SK-MEL-5 (cell line): ENCODE results near the gene GRM5. TPM values are rescaled to one million over a fixed set of nuclear protein-coding genes. Genes with fewer than 3 reads are reported as not detected.
"Not testable (repeated sequence)": the region's sequence is repeated elsewhere in the genome, so short reads cannot be mapped to it uniquely, and the experiment has no call there.

Source experiments
- DNase-seq: peaks from one replicate; pipeline ENCODE4 v3.0.0-alpha.2; 2016; ENCODE audit warnings: low read depth, low spot score
- in situ Hi-C: cut with HindIII; loops from 2 replicates; pipeline ENCODE4 v1.10.0; 2016; ENCODE audit warnings: low sequenced_read_pairs, high pct_unique_total_duplicates, low pct_unique_long_range_greater_than_20kb
- polyA plus RNA-seq, 2 experiments: library from polyadenylated mRNA; depleted of rRNA; stranded (reverse); fragments of >200 nt; gene quantifications; 2 replicates each; pipeline ENCODE4 v1.2.3, GENCODE V29; 2015
- total RNA-seq: library from RNA; depleted of rRNA; stranded (reverse); fragments of >200 nt; shearing (Covaris generic); gene quantifications from 2 replicates; pipeline ENCODE4 v1.2.3, GENCODE V29; 2014; rRNA removed

GRM5 gene
- total RNA-seq = 0.05 TPM in 2 replicates
- polyA plus RNA-seq (2015; cell fraction: cytosol; rRNA removed) = 0.02 TPM in 1 of 2 replicates, not detected in the other
- 0.09 TPM in 1 of 2 replicates, not detected in the other for polyA plus RNA-seq (2015; cell fraction: nucleus; rRNA removed)

DNA sequence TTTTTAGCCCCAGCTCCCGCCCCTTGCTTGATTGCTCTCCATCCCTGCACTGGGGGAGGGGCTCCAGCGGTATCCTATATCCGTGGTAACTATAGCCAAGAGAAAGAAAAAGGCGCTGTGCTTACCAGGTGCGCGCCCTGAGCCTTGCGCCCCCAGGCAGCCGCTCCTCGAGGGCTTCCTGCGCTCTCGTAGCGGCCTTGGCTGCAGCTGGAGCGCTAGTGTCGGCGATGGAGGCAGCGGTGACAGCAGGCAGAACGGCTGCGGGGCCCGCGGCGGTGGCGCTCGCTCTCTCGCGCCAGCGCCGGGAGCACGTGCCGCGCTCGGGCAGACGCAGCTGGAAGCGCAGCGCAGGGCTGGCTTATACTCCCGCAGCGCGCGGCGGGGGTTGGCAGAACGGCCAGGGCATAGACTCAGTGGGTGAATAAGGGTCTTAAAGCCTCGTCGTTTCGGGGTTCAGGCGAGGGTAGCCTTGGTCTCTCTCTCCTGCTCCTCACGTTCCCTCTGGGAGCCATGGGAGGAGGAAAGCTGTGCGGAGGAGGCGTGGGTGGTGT lies at the start of gene GRM5:
Gene GRM5, minus strand, starts transcription at position 332 of the 551 bp plus-strand sequence. CDS start 18,110 bp downstream, outside the sequence.
- DNase-seq, in situ Hi-C loops: not testable (repeated sequence)

DNA sequence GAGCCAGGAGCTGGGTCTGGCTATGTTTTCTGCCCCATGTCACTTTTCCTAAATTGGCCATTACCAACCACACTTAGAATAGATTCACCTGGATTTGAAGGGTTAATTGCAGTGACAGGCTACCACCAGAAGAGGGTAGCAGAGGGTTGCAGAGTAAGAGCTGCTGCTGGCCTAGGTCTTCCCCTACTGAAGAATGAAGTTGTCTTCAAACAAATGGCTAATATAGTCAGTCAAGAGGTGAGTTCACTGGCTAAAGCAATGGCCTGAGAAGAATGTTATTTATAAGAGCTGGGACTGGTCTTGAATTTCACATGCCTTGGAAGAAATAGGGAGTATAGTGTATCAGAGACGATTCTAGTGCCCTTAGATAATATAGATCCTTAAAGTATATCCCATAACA lies 32.2 kb upstream of the GRM5 start:
- DNase-seq = peak; percentile 70
- in situ Hi-C loops = not testable (repeated sequence)

DNA sequence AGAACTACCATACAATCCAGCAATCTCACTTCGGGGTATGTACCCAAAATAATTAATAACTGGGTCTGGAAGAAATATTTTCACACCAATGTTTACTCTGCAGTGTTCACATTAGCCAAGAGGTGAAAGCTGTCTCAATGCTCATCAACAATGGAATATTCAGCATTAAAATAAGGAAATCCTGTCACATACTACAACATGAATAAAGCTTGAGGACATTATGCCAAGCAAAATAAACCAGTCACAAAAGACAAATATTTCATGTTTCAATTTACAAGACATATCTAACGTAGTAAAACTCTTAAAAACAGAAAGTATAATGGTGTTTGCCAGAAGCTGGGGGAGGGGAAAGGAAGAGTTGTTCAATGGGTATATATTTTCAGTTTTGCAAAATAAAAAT lies 28.0 kb upstream of the GRM5 start:
- in situ Hi-C loops = not testable (repeated sequence)

DNA sequence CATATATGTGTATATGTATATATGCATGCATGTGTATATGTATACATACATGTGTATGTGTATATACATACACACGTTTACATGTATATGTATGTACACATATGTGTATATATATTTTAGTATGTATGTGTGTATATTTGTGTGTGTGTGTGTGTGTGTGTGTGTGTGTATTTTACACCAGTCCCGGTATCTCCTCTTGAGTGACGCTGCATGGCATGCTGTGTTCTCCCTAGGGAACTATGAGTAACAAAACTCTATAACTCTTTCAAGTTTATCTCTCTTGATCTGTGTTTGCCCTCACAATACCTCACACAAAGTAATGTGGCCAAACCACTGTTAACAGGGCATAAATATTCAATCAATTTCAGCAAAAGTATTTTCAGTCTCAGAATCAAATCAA lies 19.2 kb upstream of the GRM5 start:
- DNase-seq, in situ Hi-C loops: not testable (repeated sequence)

More for the DNA sequence above, 28.0 kb upstream of the GRM5 start:
- not testable (repeated sequence) for DNase-seq

DNA sequence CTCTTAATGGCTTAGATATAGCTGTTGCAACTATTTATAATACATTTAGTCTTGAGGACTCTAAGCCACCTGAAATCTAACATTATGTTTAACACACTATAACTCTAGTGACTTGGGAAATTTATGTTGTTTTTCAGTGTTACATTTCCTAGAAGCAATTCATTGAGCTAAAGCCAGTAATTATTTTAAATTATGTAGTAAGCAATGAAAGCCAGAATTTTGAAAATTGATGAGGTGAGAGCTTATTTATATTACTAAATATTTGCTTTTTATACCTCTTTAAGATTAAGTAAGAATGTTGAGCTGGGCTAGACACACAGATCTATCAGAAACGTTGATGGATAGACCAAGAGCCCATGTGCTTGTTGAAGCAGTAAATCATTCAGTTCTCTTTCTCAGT lies 5.1 kb upstream of the GRM5 start:
- in situ Hi-C loops, DNase-seq: not testable (repeated sequence)

DNA sequence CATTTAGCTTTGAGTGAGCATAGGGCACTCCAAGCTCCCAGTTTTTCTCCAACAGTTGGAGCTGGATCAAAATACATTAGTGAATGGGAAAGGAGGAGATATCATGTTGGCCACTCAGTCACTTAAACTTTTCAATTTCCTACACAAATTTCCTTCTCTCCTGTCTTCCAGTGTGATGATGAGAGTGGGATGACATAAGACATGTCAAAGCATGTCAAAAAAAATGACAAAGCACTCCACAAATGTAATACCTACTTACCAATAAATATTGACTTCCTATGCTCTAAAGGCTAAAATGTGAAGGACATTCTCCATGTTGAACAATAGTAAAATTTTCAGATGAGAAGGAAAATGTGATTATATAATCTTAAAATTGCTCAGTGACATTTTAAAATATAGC lies 1.5 kb upstream of the GRM5 start:
- DNase-seq = no peak
- in situ Hi-C loops = no loop called here

DNA sequence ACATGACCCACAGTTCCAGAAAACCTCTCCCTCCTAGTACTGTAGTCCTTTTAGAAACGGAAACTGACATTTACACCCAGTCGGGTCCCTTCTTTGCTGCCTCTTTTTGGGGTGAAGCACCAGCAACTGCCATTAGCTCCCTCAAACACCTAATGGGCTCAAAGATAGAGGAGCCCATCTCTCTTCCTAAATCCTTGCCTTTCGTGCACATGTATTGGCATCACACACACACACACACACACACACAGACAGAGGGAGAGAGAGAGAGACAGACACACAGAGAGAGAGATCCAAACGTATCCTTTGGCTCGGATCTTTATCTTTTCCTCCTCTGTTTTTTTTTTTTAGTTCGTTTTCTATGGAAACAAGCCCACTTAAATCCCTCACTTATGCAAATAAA lies 716 bp downstream of the GRM5 start:
- DNase-seq = no peak
- in situ Hi-C loops = no loop called here

DNA sequence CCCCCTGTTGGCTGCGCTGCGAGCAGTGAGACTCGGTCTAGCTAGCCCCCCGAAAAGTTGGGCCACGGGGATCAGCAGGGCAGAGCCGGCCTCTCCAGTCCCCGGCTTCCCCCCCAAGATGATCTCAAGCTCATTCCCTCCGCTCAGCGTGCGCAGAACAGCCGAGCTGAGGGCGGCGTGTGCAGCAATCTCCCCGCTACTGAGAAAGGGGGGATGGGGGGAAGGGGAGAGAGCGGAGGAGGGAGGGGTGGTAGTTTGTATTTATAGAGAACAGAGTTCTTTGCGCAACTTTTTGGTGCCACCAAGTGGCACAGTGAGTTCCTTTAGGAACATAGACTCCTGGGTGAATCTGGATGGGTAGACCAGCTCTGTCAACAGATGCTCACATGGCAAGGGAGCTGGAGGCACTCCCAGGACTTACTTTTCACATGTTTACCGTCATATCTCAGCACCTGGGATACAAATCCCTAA lies 2.3 kb downstream of the GRM5 start:
- in situ Hi-C loops = not testable (repeated sequence)
- peak; percentile 7 for DNase-seq

DNA sequence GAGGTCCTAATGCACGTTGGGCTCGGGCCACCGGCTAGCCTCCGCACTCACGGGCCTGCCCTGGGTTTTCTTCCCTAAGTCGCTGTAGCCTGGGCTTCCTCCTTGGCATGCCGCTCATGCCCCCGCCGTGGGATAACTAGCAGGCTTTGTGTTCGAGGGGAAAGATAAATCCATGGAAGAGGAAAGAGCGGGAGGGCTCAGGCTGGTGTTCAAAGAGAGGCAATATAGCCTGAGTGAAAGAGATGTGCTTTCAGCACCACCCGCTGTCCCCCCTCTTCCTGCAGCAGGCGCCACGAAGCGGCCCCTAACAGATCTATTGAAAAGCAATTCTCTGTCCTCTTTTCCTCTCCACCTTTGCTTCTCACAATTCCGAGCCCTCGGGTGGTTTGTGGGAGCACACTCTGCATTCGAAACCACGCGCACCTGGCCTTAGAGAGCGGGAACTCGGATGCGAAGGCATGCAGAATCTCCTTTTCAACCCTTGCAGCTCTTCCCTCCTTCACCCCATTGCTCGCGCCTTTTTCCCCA lies 2.9 kb downstream of the GRM5 start:
- DNase-seq, in situ Hi-C loops: not testable (repeated sequence)

DNA sequence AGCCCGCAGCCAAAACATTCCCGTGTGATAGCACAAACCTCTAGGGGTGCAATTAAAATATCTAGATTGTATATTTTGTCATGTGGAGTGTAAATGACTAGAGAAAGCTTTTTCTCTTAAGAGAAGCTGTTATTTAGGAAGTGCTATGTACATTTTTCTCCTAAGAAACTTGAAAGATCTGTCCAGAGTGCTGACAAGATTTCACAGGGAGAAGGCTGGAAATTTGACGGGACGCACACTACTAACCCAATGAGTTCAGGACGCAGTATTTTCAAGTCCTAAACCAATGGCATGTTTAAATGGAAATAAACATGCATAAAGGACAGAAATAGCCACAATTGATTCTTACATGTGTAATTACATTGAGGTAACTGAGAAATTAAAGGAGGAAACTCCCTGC lies 3.9 kb downstream of the GRM5 start:
- in situ Hi-C loops = not testable (repeated sequence)
- peak; percentile 1 for DNase-seq

DNA sequence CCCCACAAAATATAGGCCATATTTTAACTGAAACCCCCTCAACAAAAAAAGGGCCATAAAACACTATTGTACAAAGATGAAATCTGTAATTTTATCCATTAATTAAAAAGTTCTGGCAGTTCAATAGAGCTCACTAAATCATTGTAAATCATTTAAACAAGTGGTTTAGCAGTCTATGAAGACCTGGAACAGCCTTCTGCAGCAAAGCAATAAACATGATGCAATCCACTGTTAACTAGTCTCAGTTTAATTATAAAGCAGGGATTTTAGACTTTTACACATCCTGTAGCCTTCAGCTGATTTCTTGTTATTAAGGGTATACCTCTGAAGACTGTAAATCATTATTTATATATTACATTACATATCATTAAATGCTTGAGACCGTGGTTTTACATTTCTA lies 8.4 kb downstream of the GRM5 start:
- DNase-seq, in situ Hi-C loops: not testable (repeated sequence)

DNA sequence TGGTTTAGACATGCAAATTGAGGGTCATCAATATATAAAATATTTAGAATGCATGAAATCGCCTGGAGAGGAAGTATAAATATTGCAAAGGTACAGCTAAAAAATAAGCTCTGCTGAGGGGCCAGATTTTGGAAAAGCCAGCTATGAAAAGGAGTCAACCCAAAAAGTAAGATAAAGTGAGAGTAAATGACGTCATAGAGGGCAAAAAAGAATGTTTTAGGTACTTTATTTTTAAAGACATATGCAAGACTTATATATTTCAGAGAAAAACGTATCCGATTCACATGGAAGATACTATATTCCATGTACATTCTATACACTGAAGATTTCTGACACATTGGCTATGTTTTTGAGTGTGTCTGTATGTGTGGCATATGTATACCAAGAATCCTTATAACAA lies 13.6 kb downstream of the GRM5 start:
- no peak for DNase-seq
- in situ Hi-C loops = no loop called here

DNA sequence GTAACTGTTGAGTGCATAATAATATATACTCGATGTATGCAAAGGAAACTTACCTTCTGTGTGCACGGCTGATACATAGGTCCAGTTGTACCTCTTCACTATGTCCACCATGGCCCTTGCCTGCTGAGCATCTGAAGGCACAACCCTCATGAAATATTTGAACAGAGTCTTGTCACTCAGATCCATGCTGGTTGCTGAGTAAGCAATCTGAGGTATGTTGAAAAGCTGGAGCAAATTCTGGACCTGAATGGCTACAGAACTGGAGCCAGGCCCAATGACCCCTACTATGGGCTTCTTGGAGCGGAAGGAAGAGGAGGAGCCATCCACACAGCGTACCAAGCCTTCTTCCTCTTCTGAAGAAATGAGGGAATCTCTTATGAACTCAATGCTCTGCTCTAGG lies 18.6 kb downstream of the GRM5 start:
- DNase-seq, in situ Hi-C loops: not testable (repeated sequence)

DNA sequence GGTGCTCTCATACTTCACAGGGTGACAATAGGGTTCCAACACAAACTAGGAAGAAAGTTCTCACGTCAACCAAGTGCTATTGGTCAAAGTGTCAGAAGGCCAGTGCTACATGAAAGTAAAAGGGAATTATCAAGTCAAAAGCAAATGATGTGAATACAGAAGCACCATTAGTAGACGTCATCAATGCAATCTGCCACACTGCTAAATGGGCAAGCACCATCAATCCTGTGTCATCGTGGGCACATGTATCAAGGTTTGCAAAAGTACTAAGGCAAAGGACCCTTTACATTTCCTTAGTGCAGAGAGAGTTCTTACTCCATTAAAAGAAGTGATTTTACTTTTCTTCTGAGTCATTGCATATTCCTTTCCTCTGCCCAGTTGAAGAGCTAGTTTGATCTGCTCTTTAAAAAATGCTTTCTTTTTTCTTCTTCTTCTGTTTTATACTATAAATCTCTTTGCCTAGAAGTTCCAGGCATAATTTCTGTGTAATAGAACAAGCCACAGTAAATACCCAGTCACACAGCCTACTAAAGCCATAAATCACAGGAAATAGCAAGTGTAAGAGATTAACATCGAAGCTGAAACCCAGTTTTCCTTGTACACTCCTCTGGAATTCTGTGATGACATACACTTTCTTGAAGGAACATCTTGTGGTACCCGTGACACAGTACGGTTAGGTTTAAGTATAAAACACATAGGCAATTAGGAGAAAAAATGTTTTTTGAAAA lies 21.8 kb downstream of the GRM5 start:
- DNase-seq, in situ Hi-C loops: not testable (repeated sequence)

DNA sequence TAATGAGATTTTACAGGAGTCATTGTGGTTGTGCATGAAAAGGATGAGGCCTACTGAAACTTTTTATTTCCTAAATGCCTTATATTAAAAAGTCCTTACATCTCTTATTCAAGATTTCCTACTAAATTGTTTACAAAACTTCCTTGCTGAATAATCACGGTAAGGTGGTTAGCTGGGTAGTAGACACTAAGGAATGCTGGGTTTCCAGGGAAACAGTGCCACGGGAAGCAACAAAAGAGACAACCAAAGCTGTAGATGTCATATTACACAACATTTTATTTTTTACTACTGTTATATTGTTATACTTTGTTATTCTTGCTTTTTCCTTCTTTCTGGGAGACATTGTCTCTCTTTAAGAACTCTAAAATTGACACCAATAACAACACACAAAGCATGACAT lies 36.1 kb downstream of the GRM5 start:
- in situ Hi-C loops, DNase-seq: not testable (repeated sequence)

DNA sequence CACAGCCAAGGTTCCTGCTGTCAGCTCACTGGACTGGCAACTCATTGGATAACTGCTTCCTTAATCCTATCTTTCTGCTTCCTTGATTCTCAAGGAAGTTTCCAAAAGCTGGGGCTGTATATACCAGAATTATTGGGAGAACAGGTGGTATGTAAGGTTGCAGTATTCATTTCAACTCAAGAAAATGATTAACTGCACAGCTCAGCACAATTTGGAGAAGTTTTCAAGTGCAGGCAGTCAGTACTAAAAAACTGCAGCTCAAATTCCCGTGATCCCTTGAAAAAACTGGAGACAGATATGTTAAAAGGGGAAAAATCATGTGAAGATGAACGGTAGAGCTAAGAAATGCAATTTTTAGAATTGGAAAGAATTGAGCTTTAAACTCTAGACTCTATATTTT lies 44.4 kb downstream of the GRM5 start:
- DNase-seq = no peak

DNA sequence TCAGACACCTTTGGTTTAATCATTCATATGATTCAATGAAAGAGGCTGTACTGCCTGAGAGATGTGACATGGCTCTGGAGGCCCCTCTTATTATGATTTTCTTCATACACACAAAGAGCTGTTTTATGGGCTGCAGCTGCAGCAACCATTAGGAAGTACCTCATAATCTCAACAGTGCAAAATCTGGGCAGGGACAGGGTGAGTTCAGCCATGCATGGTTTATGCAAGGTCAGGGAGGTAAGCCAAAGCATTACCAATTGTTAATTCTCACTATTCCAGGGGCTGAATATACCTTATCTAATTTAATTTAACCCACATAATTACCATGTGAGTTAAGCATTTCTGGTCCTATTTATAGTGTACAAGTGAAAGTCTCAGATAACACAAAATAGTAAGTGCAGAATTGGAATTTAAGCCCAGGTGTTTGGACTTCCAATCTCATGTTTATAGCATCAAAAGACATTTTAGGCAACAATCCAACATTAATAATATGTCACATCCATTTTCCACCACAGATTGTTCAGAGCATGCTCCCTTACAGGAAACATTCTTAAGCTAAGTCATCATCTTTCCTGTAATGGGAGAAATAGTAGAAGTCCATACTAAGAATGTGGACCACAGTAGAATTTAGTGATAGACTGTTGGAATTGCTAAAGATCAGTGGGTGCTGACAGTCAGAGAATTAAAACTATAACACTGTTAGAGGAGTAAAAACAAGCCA lies 45.8 kb downstream of the GRM5 start:
- in situ Hi-C loops, DNase-seq: not testable (repeated sequence)

More for the DNA sequence above, 44.4 kb downstream of the GRM5 start:
- in situ Hi-C loops = no loop called here

DNA sequence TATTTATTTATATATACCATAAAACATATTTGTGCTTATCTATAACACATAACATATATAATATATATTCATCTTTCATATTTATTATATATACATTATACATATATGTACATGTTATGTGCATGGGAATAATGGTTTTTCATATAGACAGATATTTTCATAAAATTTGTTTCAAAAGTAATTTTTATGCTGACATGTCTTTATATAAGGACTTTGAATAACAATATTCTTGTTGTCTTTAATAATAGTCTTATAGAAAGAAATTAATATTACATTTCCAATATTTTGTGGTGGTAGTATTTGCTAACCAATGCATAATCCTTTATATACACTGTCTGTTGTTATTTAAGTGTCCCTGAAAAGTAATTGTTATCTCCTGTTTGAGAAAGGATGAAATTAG lies 49.6 kb downstream of the GRM5 start:
- no peak for DNase-seq
- in situ Hi-C loops = no loop called here
